Activated naive CD8-positive, alpha-beta T cell treated with anti-CD3 and anti-CD28 coated beads for 36 hours (primary cell): ENCODE measurements around the gene CCDC107. TPM values are rescaled to one million over a fixed set of nuclear protein-coding genes. Genes with fewer than 3 reads are reported as not detected.
"Not testable (repeated sequence)": the region's sequence is repeated elsewhere in the genome, so short reads cannot be mapped to it uniquely, and the experiment has no call there.

ENCODE experiments used
- DNase-seq: peaks from one replicate; pipeline ENCODE4 v3.0.0; 2021
- H3K27ac Mint-ChIP-seq: one replicate; pipeline ENCODE4 v1.8.0; 2022; ENCODE audit warnings: mild to moderate bottlenecking, moderate library complexity, mixed read lengths
- H3K27me3 Mint-ChIP-seq: one replicate; pipeline ENCODE4 v1.8.0; 2022; ENCODE audit warnings: mild to moderate bottlenecking, mixed read lengths
- H3K36me3 Mint-ChIP-seq: one replicate; pipeline ENCODE4 v1.8.0; 2021; ENCODE audit warnings: mild to moderate bottlenecking, mixed read lengths
- H3K4me1 Mint-ChIP-seq: one replicate; pipeline ENCODE4 v1.8.0; 2021; ENCODE audit warnings: mixed read lengths
- H3K4me3 Mint-ChIP-seq: one replicate; pipeline ENCODE4 v1.8.0; 2022; ENCODE audit warnings: mild to moderate bottlenecking, moderate library complexity, mixed read lengths
- H3K9me3 Mint-ChIP-seq: one replicate; pipeline ENCODE4 v1.8.0; 2022; ENCODE audit warnings: mixed read lengths
- total RNA-seq, 2 experiments: library from RNA; stranded (reverse); gene quantifications; one replicate each; pipeline ENCODE4 v1.2.3, GENCODE V29; 2021

The CCDC107 gene
- total RNA-seq, 2 experiments from 2014 or later = 8.2 to 9.4 TPM

DNA sequence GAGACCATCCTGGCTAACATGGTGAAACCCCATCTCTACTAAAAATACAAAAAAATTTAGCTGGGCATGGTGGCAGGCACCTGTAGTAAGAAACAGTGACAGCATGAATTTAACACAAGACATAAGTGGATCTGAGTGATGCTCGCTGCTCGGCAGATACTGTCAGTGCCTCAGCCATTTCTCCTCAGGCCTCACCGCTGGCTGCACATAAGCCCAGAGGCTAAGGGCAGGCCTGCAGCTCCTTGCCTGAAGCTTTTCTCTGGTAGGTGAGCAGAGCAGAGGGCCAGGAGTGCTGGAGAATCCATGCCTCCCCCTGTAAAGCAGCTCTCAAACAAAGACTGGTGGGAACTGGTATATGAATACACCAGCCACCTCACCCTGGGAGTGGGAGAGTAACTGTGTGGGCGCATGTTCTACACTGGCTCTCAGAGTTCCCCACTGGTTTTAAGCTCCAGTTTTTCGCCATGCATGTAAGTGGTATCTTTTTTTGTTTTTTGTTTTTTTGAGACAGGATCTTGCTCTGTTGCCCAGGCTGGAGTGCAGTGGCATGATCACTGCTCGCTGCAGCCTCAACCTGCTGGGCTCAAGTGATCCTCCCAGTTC lies 29.6 kb upstream of the CCDC107 start:
- Mint-ChIP-seq H3K27ac (no peak overlapping the region), H3K9me3 (no peaks in the 10 kb centered on the region), H3K4me1 (peaks cover 10% of the 10 kb centered on the region), H3K4me3 (no peak overlapping the region), H3K27me3 (no peaks in the 10 kb centered on the region), H3K36me3 (no peaks in the 10 kb centered on the region)
- no peak for DNase-seq

DNA sequence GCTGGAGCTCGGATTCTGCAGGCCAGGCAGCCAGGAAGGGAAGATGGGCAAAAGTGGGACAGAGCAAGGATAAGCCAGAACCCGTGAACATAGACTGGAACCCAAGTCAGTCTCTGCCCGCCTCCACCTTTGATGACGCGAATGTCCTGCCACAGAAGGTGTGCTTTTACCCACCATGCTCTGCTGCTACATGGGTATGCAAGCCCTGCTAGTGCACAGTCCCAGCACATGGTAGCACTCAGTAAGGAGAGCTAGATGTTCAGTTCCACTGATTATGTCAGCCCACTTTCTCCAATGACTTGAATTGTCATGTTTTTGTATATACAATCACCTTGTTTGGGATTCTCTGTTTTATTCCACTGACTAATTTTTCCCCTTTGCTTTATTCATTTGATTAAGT lies 28.5 kb upstream of the CCDC107 start:
- Mint-ChIP-seq H3K4me1 (peaks cover 14% of the 10 kb centered on the region), H3K9me3 (no peaks in the 10 kb centered on the region), H3K27me3 (no peaks in the 10 kb centered on the region), H3K27ac (no peak overlapping the region), H3K36me3 (no peaks in the 10 kb centered on the region), H3K4me3 (no peak overlapping the region)
- DNase-seq = no peak

DNA sequence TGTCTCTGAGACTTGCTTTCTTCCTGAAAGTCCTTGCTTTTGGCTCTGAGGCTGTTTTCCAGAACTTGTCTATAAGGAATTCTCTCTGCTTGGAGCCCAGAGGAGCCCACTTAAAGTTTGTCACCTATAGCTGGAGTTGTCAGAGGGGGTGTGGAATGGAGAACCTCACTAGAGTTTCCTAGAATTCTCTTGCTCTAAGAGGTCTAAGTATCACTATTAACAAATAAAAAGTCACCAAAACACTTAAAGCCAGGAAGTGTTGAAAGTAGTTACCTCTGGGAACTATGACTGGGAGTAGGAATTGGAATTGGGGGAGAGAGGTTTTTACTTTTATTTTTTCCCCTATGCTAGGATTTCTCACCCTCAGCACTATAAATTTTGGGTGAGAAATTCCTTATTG lies 22.4 kb upstream of the CCDC107 start:
- H3K9me3 Mint-ChIP-seq = peaks cover 8% of the 10 kb centered on the region
- no peak for DNase-seq
- H3K4me1 Mint-ChIP-seq = peaks cover 55% of the 10 kb centered on the region
- no peaks in the 10 kb centered on the region for H3K27me3 Mint-ChIP-seq
- H3K27ac Mint-ChIP-seq = peak overlapping the region; percentile 87
- no peak overlapping the region for H3K4me3 Mint-ChIP-seq
- H3K36me3 Mint-ChIP-seq = peaks cover 20% of the 10 kb centered on the region

DNA sequence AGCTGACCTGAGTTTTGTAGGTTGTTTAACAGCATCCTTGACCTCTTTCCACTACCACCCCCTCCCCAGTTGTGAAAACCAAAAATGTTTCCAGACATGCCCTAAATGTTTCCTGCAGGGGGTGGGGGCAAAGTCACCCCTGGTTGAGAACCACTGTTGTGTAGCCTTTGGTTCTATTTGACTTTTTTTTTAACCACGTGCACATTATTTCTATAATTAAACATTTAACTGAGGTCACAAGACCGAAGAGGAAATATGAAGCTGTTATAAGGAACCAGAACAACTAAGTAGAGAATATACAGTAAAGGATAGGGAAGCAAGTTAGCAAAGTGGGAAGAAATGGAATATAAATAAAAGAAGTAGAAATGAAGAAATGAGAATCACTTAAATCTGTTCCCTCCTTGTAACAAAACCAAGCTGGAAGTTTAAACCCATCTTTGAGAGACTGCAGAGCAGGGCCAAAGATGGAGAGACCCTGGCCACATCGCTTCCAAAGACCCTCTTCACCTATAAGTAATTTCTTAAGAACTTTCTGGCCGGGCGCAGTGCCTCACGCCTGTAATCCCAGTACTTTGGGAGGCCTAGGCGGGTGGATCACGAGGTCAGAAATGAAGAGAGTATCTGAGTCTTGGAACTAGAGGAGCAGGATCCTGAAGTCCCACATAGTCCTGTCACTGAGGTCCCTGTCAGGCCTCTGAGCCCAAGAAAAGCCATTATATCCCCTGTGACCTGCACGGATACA lies 21.8 kb upstream of the CCDC107 start:
- no peak for DNase-seq
- Mint-ChIP-seq H3K27ac (peak overlapping the region; percentile 87), H3K36me3 (peaks cover 25% of the 10 kb centered on the region), H3K27me3 (no peaks in the 10 kb centered on the region), H3K4me1 (peaks cover 60% of the 10 kb centered on the region), H3K4me3 (no peak overlapping the region), H3K9me3 (peaks cover 8% of the 10 kb centered on the region)

DNA sequence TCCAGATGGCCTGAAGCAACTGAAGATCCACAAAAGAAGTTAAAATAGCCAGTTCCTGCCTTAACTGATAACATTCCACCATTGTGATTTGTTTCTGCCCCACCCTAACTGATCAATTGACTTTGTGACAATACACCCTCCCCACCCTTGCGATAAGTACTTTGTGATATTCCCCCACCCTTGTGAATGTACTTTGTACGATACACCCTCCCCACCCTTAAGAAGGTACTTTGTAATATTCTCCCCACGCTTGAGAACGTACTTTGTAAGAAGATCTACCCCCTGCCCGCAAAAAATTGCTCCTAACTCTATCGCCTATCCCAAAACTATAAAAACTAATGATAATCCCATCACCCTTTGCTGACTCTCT lies 21.2 kb upstream of the CCDC107 start:
- not testable (repeated sequence) for H3K4me3 Mint-ChIP-seq, DNase-seq, H3K9me3 Mint-ChIP-seq, H3K27me3 Mint-ChIP-seq
- Mint-ChIP-seq H3K36me3 (peaks cover 29% of the 10 kb centered on the region), H3K27ac (peak overlapping the region; percentile 87), H3K4me1 (peaks cover 64% of the 10 kb centered on the region)

DNA sequence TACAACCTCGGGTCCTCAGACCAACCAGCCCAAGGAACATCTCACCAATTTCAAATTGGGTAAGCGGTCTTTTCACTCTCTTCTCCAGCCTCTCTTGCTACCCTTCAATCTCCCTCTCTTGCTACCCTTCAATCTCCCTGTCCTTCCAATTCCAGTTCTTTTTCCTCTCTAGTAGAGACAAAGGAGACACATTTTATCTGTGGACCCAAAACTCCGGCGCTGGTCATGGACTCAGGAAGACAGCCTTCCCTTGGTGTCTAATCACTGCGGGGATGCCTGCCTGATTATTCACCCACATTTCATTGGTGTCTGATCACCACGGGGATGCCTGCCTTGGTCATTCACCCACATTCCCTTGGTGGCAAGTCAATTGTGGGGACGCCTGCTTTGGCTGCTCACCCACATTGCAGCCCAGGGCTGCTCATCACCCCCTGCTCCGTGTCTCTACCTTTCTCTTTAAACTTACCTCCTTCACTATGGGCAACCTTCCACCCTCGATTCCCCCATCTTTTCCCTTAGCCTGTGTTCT lies 20.6 kb upstream of the CCDC107 start:
- Mint-ChIP-seq H3K36me3 (peaks cover 29% of the 10 kb centered on the region), H3K4me1 (peaks cover 64% of the 10 kb centered on the region)
- H3K27ac Mint-ChIP-seq, H3K9me3 Mint-ChIP-seq, H3K27me3 Mint-ChIP-seq, DNase-seq, H3K4me3 Mint-ChIP-seq: not testable (repeated sequence)

DNA sequence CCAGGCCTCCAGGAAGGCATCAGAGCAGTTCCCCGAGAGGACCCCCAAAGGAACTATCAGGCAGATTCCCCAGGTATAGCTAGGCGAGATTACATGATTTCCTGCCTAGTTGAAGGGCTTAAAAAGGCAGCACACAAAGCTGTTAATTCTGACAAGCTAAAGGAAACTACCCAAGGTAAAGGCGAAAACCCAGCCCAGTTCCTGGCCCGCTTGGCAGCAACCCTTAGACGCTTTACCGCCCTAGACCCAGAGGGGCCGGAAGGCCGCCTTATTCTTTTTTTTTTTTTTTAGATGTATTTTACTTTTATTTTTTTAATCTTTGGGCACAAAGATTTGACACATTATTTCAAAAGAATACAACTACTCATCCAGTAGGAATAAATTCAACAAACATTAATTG lies 19.3 kb upstream of the CCDC107 start:
- not testable (repeated sequence) for H3K9me3 Mint-ChIP-seq, H3K27me3 Mint-ChIP-seq, DNase-seq
- Mint-ChIP-seq H3K27ac (peak overlapping the region; percentile 90), H3K4me3 (peak overlapping the region; percentile 15), H3K36me3 (peaks cover 32% of the 10 kb centered on the region), H3K4me1 (peaks cover 68% of the 10 kb centered on the region)

DNA sequence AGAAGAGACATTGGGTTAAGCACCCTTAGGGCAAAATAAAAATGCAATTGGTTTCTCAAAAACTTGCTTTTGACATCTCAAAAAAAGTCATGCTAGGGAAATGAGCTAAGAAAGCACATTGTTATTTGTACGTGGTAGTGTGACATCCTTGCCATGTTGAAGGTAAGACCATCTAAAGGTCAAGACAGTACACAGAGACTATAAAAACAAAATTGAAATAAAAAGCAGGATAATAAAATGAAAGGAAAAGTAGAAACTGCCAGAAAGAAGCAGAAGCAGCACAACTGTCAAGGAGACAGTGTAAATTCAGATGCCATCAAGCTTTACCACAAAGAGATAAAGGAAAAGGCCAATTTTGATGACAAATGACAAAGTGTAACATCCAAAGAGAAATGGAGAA lies 18.9 kb upstream of the CCDC107 start:
- H3K9me3 Mint-ChIP-seq, H3K27me3 Mint-ChIP-seq, DNase-seq: not testable (repeated sequence)
- Mint-ChIP-seq H3K36me3 (peaks cover 32% of the 10 kb centered on the region), H3K4me3 (peak overlapping the region; percentile 54), H3K4me1 (peaks cover 67% of the 10 kb centered on the region), H3K27ac (peak overlapping the region; percentile 90)

DNA sequence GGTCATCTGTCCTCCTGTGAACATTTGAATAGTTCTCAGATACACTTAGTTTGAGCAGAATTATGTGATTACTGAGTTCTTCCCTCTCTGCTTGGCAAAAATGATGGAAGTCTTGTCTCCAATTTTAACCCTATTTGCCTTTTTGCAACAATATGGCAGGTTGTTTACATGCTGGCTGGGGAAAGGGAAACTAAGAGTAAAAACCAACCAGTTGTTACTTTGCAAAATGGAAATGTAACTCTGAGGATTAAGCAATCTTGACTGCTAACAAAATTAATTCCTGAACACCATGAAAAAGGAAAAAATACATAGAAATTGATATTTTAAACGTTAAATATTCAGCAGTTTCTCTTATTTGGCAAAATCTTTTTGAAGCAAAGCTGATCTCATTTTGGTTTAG lies 18.5 kb upstream of the CCDC107 start:
- peaks cover 66% of the 10 kb centered on the region for H3K4me1 Mint-ChIP-seq
- peaks cover 8% of the 10 kb centered on the region for H3K9me3 Mint-ChIP-seq
- H3K27ac Mint-ChIP-seq = peak overlapping the region; percentile 90

DNA sequence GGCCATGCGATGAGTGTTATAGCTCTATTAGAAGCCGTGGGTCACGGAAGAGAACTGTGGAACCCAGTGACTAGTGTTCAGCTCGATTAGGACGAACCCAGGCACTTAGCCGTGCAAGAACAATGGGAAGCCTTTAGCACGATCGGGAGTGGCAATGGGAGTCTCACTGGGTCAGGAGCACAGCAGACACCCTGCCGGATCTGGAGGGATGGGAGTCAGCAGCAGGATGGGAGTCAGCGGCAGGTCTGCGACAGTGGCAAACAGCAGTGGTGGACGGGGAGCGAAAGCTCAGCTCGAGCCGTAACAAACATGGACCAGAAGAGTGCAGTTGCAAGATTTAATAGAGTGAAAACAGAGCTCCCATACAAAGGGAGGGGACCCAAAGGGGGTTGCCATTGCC lies 17.7 kb upstream of the CCDC107 start:
- H3K27me3 Mint-ChIP-seq, DNase-seq, H3K9me3 Mint-ChIP-seq, H3K4me3 Mint-ChIP-seq: not testable (repeated sequence)
- Mint-ChIP-seq H3K4me1 (peaks cover 60% of the 10 kb centered on the region), H3K36me3 (peaks cover 36% of the 10 kb centered on the region), H3K27ac (peak overlapping the region; percentile 51)

More for the DNA sequence above, 18.5 kb upstream of the CCDC107 start:
- no peaks in the 10 kb centered on the region for H3K27me3 Mint-ChIP-seq
- peak overlapping the region; percentile 54 for H3K4me3 Mint-ChIP-seq
- H3K36me3 Mint-ChIP-seq = peaks cover 35% of the 10 kb centered on the region
- DNase-seq = no peak

DNA sequence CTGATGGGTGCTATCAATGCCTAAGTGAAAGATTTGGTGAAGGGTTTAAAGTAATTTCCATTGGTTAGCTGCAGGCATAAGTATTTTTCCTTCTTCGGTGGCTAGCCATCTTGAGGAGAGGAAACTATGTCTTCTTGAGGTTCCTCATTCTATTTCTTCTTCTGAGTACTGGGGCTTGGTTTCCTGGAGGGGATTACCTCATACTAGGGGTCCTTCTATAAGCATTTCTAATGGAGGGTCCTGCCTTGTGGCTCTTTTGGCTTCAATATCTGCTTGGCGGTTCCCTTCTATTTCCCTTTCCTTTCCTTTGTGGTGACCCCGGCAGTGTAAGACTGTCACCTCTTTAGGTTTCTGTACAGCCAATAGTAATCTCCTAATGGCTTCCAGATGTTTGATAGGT lies 16.6 kb upstream of the CCDC107 start:
- not testable (repeated sequence) for DNase-seq, H3K27me3 Mint-ChIP-seq, H3K4me3 Mint-ChIP-seq, H3K9me3 Mint-ChIP-seq
- peaks cover 52% of the 10 kb centered on the region for H3K4me1 Mint-ChIP-seq
- peak overlapping the region; percentile 62 for H3K27ac Mint-ChIP-seq
- peaks cover 37% of the 10 kb centered on the region for H3K36me3 Mint-ChIP-seq

DNA sequence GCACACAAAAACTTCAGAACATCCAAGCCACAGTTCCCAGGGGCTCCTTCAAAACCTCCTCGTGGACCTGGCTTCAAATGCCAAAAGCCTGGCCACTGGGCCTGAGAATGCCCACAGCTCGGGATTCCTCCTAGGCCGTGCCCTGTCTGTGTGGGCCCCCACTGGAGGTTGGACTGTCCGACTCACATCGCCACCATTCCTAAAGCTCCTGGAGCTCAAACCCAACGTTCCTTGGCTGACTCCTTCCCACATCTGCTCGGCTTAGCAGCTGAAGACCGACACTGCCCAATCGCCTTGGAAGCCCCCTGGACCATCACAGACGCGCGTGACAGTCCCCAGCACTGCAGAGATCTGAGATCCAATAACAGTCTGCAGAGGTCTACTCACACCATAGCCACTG lies 15.0 kb upstream of the CCDC107 start:
- H3K27me3 Mint-ChIP-seq = no peaks in the 10 kb centered on the region
- H3K4me3 Mint-ChIP-seq = no peak overlapping the region
- no peak overlapping the region for H3K27ac Mint-ChIP-seq
- H3K9me3 Mint-ChIP-seq = peaks cover 5% of the 10 kb centered on the region
- no peak for DNase-seq
- peaks cover 32% of the 10 kb centered on the region for H3K36me3 Mint-ChIP-seq
- H3K4me1 Mint-ChIP-seq = peaks cover 47% of the 10 kb centered on the region

DNA sequence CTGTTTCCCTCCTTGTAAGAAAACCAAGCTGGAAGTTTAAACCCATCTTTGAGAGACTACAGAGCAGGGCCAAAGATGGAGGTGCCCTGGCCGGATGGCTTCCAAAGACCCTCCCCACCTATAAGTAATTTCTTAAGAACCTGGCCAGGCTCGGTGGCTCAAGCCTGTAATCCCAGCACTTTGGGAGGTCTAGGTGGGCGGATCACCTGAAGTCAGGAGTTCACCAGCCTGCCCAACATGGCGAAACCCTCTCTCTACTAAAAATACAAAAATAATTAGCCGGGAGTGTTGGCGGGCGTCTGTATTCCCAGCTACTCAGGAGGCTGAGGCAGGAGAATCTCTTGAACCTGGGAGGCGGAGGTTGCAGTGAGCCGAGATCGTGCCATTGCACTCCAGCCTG lies 12.4 kb upstream of the CCDC107 start:
- H3K36me3 Mint-ChIP-seq = peaks cover 30% of the 10 kb centered on the region
- H3K27me3 Mint-ChIP-seq = not testable (repeated sequence)

DNA sequence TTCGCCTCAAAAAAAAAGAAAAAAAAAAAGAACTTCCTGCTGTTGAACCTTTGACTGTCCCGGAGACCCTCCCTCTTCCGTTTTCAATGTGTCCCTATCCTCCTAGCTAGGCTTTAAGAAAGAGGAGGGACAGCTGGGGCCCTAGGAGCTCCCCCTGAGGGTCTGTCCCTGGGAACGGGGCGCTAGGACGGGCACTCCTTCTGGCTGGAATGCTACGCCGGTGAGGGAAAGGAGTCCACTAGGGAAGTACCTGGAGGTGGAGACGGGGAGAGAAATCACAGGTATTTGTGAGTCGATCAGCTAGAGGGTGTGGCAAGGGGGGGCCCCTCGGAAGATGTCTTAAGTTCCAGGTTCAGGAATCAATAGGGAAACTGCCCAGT lies 11.9 kb upstream of the CCDC107 start:
- Mint-ChIP-seq H3K27me3 (no peaks in the 10 kb centered on the region), H3K27ac (peak overlapping the region; percentile 91), H3K9me3 (no peaks in the 10 kb centered on the region), H3K4me3 (peak overlapping the region; percentile 88), H3K4me1 (peaks cover 44% of the 10 kb centered on the region), H3K36me3 (peaks cover 27% of the 10 kb centered on the region)
- no peak for DNase-seq

More for the DNA sequence above, 12.4 kb upstream of the CCDC107 start:
- Mint-ChIP-seq H3K4me1 (peaks cover 43% of the 10 kb centered on the region), H3K4me3 (peak overlapping the region; percentile 88), H3K27ac (peak overlapping the region; percentile 91)
- not testable (repeated sequence) for DNase-seq, H3K9me3 Mint-ChIP-seq

DNA sequence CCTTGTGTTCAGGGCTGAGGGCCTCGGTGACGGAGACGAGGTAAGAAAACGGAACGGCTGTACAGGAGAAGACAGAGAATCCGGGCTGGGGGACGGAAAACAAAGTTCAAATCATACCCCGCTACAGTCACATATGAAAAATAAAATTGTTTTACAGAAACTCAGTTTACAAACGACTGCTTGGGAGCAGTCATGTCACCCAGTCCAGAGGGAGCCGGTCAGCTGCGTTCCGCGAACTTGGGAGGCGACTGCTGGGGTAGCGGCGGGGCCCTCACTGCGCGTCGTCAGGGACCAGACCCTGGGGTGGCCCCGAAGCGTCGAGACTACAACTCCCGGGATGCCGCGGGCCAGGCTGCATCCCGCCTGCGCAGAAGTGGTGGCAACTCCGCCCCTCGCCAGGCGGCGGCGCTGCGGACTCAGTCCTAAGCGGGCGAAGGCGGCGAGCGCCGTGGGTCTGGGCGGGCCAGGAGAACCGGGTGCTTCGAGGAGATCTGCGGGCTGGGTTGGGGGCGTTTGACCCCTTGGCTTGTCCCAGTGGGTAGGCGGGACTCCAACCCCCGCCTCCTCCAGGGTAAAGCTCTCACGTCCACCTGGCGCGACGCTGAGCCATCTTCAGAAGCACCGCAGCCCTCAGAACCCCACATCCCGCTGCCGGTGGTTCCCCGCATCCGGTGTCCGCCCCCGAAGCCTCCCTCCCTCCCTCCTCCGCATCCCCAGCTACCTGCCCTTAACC lies 11.4 kb upstream of the CCDC107 start:
- Mint-ChIP-seq H3K4me3 (peak overlapping the region; percentile 88), H3K27ac (peak overlapping the region; percentile 91), H3K36me3 (peaks cover 21% of the 10 kb centered on the region), H3K4me1 (peaks cover 43% of the 10 kb centered on the region), H3K27me3 (no peaks in the 10 kb centered on the region), H3K9me3 (no peaks in the 10 kb centered on the region)
- peak; percentile 93 for DNase-seq
